Measurements from ENCODE around the gene CD40LG.

Gene CD40LG

GRCh38 chrX:136697156-136697555 is 49.2 kb downstream of the CD40LG start:
- H3K27me3 ChIP-seq (replicated peaks), result no peaks in the 10 kb centered on the region
- in situ Hi-C loops (cut with HindIII; ENCODE audit: low pct_ligation_motif_present, low sequenced_read_pairs), result no loop called here
- no peak overlapping the region for H3K27ac ChIP-seq
- no peak overlapping the region for H3K4me3 ChIP-seq (ENCODE audit: low read depth, low read length)
- TF ChIP-seq CTCF (IDR thresholded peaks at IDR 0.05; ENCODE audit: low read depth, low read length, missing control alignments), result no peak
- no peak for DNase-seq
- H3K36me3 ChIP-seq (replicated peaks), result no peaks in the 10 kb centered on the region

GRCh38 chrX:136708348-136708747 is 60.4 kb downstream of the CD40LG start:
- Histone ChIP-seq H3K27me3 (replicated peaks) (no peaks in the 10 kb centered on the region), H3K4me3 (ENCODE audit: low read depth, low read length) (no peak overlapping the region), H3K36me3 (replicated peaks) (no peaks in the 10 kb centered on the region), H3K27ac (no peak overlapping the region)
- in situ Hi-C loops (cut with HindIII; ENCODE audit: low pct_ligation_motif_present, low sequenced_read_pairs), result no loop called here
- DNase-seq, result no peak
- peak; percentile 29 for TF ChIP-seq CTCF (IDR thresholded peaks at IDR 0.05; ENCODE audit: low read depth, low read length, missing control alignments)

Data from brain microvascular endothelial cell (primary cell).